Hepatocyte (in vitro differentiated cells): ENCODE results near the gene EIPR1.

ENCODE experiments used
- EZH2phosphoT487 ChIP-seq: fragments of 200-600 bp; sonication (generic); IDR thresholded peaks from one replicate; pipeline ENCODE4 v1.6.1; 2018; ENCODE audit warnings: antibody characterized with exemption, mild to moderate bottlenecking, low read depth, moderate library complexity; ENCODE audit not compliant: unreplicated experiment, severe bottlenecking
- TF ChIP-seq, protein P1 (sequence below): fragments of 200-600 bp; sonication (generic); IDR thresholded peaks from 2 replicates; pipeline ENCODE4 v1.5.1; 2016; ENCODE audit warnings: antibody characterized with exemption, mild to moderate bottlenecking; ENCODE audit not compliant: poor library complexity

DNA sequence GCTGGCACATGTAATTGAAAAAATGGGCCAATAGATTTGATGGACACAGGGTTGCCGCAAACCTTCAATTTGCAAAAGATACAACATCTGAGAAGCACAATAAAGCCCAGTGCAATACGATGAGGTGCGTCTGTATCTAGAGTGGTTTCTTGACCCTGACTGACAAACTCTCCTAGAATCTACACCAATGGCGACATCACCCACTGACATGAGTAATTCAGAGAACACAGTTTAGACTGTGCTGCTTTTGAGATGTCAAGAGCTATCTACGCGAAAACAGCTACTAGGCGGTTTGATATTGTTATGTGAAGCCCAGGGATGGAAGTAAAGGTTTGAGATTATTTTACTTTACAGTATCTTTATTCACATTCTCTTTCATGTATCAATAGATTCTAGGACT lies 104.9 kb downstream of the EIPR1 start:
- TF ChIP-seq, protein P1, sequence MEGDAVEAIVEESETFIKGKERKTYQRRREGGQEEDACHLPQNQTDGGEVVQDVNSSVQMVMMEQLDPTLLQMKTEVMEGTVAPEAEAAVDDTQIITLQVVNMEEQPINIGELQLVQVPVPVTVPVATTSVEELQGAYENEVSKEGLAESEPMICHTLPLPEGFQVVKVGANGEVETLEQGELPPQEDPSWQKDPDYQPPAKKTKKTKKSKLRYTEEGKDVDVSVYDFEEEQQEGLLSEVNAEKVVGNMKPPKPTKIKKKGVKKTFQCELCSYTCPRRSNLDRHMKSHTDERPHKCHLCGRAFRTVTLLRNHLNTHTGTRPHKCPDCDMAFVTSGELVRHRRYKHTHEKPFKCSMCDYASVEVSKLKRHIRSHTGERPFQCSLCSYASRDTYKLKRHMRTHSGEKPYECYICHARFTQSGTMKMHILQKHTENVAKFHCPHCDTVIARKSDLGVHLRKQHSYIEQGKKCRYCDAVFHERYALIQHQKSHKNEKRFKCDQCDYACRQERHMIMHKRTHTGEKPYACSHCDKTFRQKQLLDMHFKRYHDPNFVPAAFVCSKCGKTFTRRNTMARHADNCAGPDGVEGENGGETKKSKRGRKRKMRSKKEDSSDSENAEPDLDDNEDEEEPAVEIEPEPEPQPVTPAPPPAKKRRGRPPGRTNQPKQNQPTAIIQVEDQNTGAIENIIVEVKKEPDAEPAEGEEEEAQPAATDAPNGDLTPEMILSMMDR = no peak
- no peak for TF ChIP-seq EZH2phosphoT487
